ENCODE data around the gene CIB4.

CIB4 gene

GRCh38 chr2:26613241-26614215 is 27.6 kb downstream of the CIB4 start:
- in situ Hi-C loops (cut with HindIII; ENCODE audit: low pct_unique_long_range_greater_than_20kb, low sequenced_read_pairs): no loop called here
- TF ChIP-seq JUND (IDR thresholded peaks at IDR 0.05; ENCODE audit: low read depth): no peak
- DNase-seq (ENCODE audit: low read depth in 1 of 2, low spot score in 1 of 2): no peak

- DNase-seq (ENCODE audit: low read depth in 1 of 2, low spot score in 1 of 2): no peak
- no peak for TF ChIP-seq JUND (IDR thresholded peaks at IDR 0.05; ENCODE audit: low read depth)
- in situ Hi-C loops (cut with HindIII; ENCODE audit: low pct_unique_long_range_greater_than_20kb, low sequenced_read_pairs): no loop called here
Observed at GRCh38 chr2:26612522-26613240, 28.5 kb downstream of the CIB4 start.

- TF ChIP-seq JUND (IDR thresholded peaks at IDR 0.05; ENCODE audit: low read depth): no peak
- in situ Hi-C loops (cut with HindIII; ENCODE audit: low pct_unique_long_range_greater_than_20kb, low sequenced_read_pairs): no loop called here
- no peak for DNase-seq (ENCODE audit: low read depth in 1 of 2, low spot score in 1 of 2)
Observed at GRCh38 chr2:26612034-26612433, 29.1 kb downstream of the CIB4 start.

- in situ Hi-C loops (cut with HindIII; ENCODE audit: low pct_unique_long_range_greater_than_20kb, low sequenced_read_pairs): no loop called here
- no peak for DNase-seq (ENCODE audit: low read depth in 1 of 2, low spot score in 1 of 2)
- no peak for TF ChIP-seq JUND (IDR thresholded peaks at IDR 0.05; ENCODE audit: low read depth)
Observed at GRCh38 chr2:26610504-26611335, 30.4 kb downstream of the CIB4 start.

GRCh38 chr2:26609839-26610277 is 31.3 kb downstream of the CIB4 start:
- no peak for DNase-seq (ENCODE audit: low read depth in 1 of 2, low spot score in 1 of 2)
- in situ Hi-C loops (cut with HindIII; ENCODE audit: low pct_unique_long_range_greater_than_20kb, low sequenced_read_pairs): no loop called here

GRCh38 chr2:26609205-26609631 is 31.9 kb downstream of the CIB4 start:
- DNase-seq (ENCODE audit: low read depth in 1 of 2, low spot score in 1 of 2): no peak
- TF ChIP-seq JUND (IDR thresholded peaks at IDR 0.05; ENCODE audit: low read depth): no peak
- in situ Hi-C loops (cut with HindIII; ENCODE audit: low pct_unique_long_range_greater_than_20kb, low sequenced_read_pairs): no loop called here

More at GRCh38 chr2:26609839-26610277, 31.3 kb downstream of the CIB4 start:
- TF ChIP-seq JUND (IDR thresholded peaks at IDR 0.05; ENCODE audit: low read depth): no peak

GRCh38 chr2:26608557-26608956 is 32.6 kb downstream of the CIB4 start:
- DNase-seq (ENCODE audit: low read depth in 1 of 2, low spot score in 1 of 2): no peak
- in situ Hi-C loops (cut with HindIII; ENCODE audit: low pct_unique_long_range_greater_than_20kb, low sequenced_read_pairs): no loop called here
- no peak for TF ChIP-seq JUND (IDR thresholded peaks at IDR 0.05; ENCODE audit: low read depth)

GRCh38 chr2:26607698-26608097 is 33.5 kb downstream of the CIB4 start:
- in situ Hi-C loops (cut with HindIII; ENCODE audit: low pct_unique_long_range_greater_than_20kb, low sequenced_read_pairs): no loop called here
- DNase-seq (ENCODE audit: low read depth in 1 of 2, low spot score in 1 of 2): no peak
- TF ChIP-seq JUND (IDR thresholded peaks at IDR 0.05; ENCODE audit: low read depth): no peak

- TF ChIP-seq JUND (IDR thresholded peaks at IDR 0.05; ENCODE audit: low read depth): no peak
- DNase-seq (ENCODE audit: low read depth in 1 of 2, low spot score in 1 of 2): peak in 1 of 2 experiments; percentile 78
- in situ Hi-C loops (cut with HindIII; ENCODE audit: low pct_unique_long_range_greater_than_20kb, low sequenced_read_pairs): no loop called here
Observed at GRCh38 chr2:26606847-26607190, 34.3 kb downstream of the CIB4 start.

- no peak for DNase-seq (ENCODE audit: low read depth in 1 of 2, low spot score in 1 of 2)
- in situ Hi-C loops (cut with HindIII; ENCODE audit: low pct_unique_long_range_greater_than_20kb, low sequenced_read_pairs): no loop called here
- TF ChIP-seq JUND (IDR thresholded peaks at IDR 0.05; ENCODE audit: low read depth): no peak
Observed at GRCh38 chr2:26605999-26606846, 34.9 kb downstream of the CIB4 start.

- DNase-seq (ENCODE audit: low read depth in 1 of 2, low spot score in 1 of 2): peak in 1 of 2 experiments; percentile 75
- no peak for TF ChIP-seq JUND (IDR thresholded peaks at IDR 0.05; ENCODE audit: low read depth)
- in situ Hi-C loops (cut with HindIII; ENCODE audit: low pct_unique_long_range_greater_than_20kb, low sequenced_read_pairs): no loop called here
Observed at GRCh38 chr2:26605195-26605998, 35.8 kb downstream of the CIB4 start.

Data from T47D (cell line).